HepG2 (cell line): ENCODE results near the gene PRR5L. TPM values are rescaled to one million over a fixed set of nuclear protein-coding genes. Genes with fewer than 3 reads are reported as not detected.

ENCODE experiments used
- ATAC-seq: fragments of 200-7000 bp; cut with Tn5 transposase; 3 replicates; pipeline ENCODE4 v1.9.1; 2020; ENCODE audit warnings: mild to moderate bottlenecking, moderate library complexity
- BruUV-seq: library from RNA; stranded (reverse); fragments of 400-500 nt; replicated peaks from 2 replicates; lab custom pipeline; 2021; lab: Mats Ljungman, UMichigan
- CTCF ChIA-PET: fragments of 300-600 bp; formaldehyde crosslinking; extraction: SDS; loops from one replicate; lab custom pipeline; 2021; ENCODE audit warnings: low total read pairs, inconsistent platforms, low intra/inter-chr PET ratio; lab: Yijun Ruan, JAX
- POLR2A ChIA-PET: fragments of 350-600 bp; sonication (Branson Sonifier 250); formaldehyde crosslinking; loops from one replicate; lab custom pipeline; 2020; ENCODE audit warnings: antibody characterized with exemption, inconsistent platforms; lab: Yijun Ruan, JAX
- DNase-seq: peaks from one replicate; pipeline ENCODE4 v3.0.0-alpha.2; 2015; ENCODE audit warnings: low spot score
- FAIRE-seq: peaks from 3 replicates; lab custom pipeline; 2011; peaks lifted over from hg19 to GRCh38; lab: Jason Lieb, UNC
- H2AFZ ChIP-seq: one replicate; pipeline ENCODE4 v1.6.1; 2011; ENCODE audit warnings: low read length, inconsistent platforms
- H3K27ac ChIP-seq: fragments of 300-600 bp; 3 replicates; pipeline ENCODE4 v1.8.0; 2011; ENCODE audit warnings: mixed run types, mild to moderate bottlenecking, mixed read lengths, low read length, inconsistent platforms; ENCODE audit not compliant: insufficient read depth; ENCODE audit errors: extremely low read length
- H3K27me3 ChIP-seq, 2 experiments: fragments of 200-600 bp in 1 of 2; 2 replicates in 1 of 2; 3 replicates in 1 of 2; pipeline versions ENCODE4 v1.6.0 to v1.8.0; 2011; ENCODE audit warnings: low read length in 2 of 2, mild to moderate bottlenecking in 2 of 2, moderate library complexity in 2 of 2, inconsistent platforms in 1 of 2; ENCODE audit not compliant: insufficient read depth in 2 of 2, control insufficient read depth in 1 of 2
- H3K36me3 ChIP-seq, 2 experiments: fragments of 200-600 bp in 1 of 2; replicated peaks in 1 of 2; 2 replicates in 1 of 2; 3 replicates in 1 of 2; pipeline versions ENCODE4 v1.5.1 to v1.8.0; 2011; ENCODE audit warnings: low read length in 2 of 2, inconsistent platforms in 1 of 2; ENCODE audit not compliant: insufficient read depth in 2 of 2, control insufficient read depth in 1 of 2
- H3K4me1 ChIP-seq: 2 replicates; pipeline ENCODE4 v1.5.1; 2012; ENCODE audit warnings: low read length, inconsistent platforms; ENCODE audit not compliant: insufficient read depth
- H3K4me2 ChIP-seq: 2 replicates; pipeline ENCODE4 v1.6.0; 2011; ENCODE audit warnings: low read depth, low read length, inconsistent platforms
- H3K4me3 ChIP-seq, 3 experiments: fragments of 200-600 bp in 1 of 3; sonication (generic), shearing (Covaris generic) in 1 of 3; replicated peaks in 1 of 3; 2 replicates each; pipeline ENCODE4 v1.5.1; 2011 to 2016; ENCODE audit warnings: low read length in 3 of 3, inconsistent platforms in 2 of 3, low read depth in 2 of 3, mild to moderate bottlenecking in 2 of 3, control low read depth in 1 of 3, mixed read lengths in 1 of 3; ENCODE audit not compliant: insufficient read depth in 1 of 3
- H3K79me2 ChIP-seq: one replicate; pipeline ENCODE4 v1.6.1; 2011; ENCODE audit warnings: low read length, inconsistent platforms; ENCODE audit not compliant: insufficient read depth
- H3K9ac ChIP-seq: 2 replicates; pipeline ENCODE4 v1.6.0; 2011; ENCODE audit warnings: mild to moderate bottlenecking, low read depth, low read length, inconsistent platforms; ENCODE audit not compliant: insufficient read depth
- H3K9me3 ChIP-seq: 2 replicates; pipeline ENCODE4 v1.5.1; 2012; ENCODE audit warnings: mild to moderate bottlenecking, low read length
- H4K20me1 ChIP-seq: 2 replicates; pipeline ENCODE4 v1.6.0; 2011; ENCODE audit warnings: inconsistent platforms, mild to moderate bottlenecking, low read length, moderate library complexity; ENCODE audit not compliant: insufficient read depth
- CEBPB ChIP-seq: IDR thresholded peaks from 2 replicates; pipeline ENCODE4 v1.6.1; 2011; ENCODE audit warnings: low read depth, low read length, improper control_type of control experiment, borderline replicate concordance
- CERS6 ChIP-seq: sonication (generic); formaldehyde crosslinking; IDR thresholded peaks from 2 replicates; pipeline ENCODE4 v1.5.0; 2020; ENCODE audit warnings: missing genetic modification reagents
- GATA4 ChIP-seq: sonication (generic); IDR thresholded peaks from 2 replicates; pipeline ENCODE4 v1.6.1; 2016; ENCODE audit warnings: antibody characterized with exemption, low read depth, borderline replicate concordance
- GLI4 ChIP-seq: sonication (generic); formaldehyde crosslinking; IDR thresholded peaks from 2 replicates; pipeline ENCODE4 v1.5.1; 2020; ENCODE audit warnings: missing genetic modification reagents, mild to moderate bottlenecking, moderate library complexity, borderline replicate concordance
- ZFP90 ChIP-seq: sonication (generic); formaldehyde crosslinking; IDR thresholded peaks from 2 replicates; pipeline ENCODE4 v1.8.0; 2022; ENCODE audit warnings: missing genetic modification reagents, mild to moderate bottlenecking, inconsistent platforms, borderline replicate concordance
- ZMYM3 ChIP-seq: sonication (generic); formaldehyde crosslinking; IDR thresholded peaks from 2 replicates; pipeline ENCODE4 v1.5.1; 2020; ENCODE audit warnings: mild to moderate bottlenecking, missing genetic modification reagents
- ZNF264 ChIP-seq: sonication (generic); formaldehyde crosslinking; IDR thresholded peaks from 2 replicates; pipeline ENCODE4 v1.4.0; 2020; ENCODE audit warnings: missing genetic modification reagents
- ZNF329 ChIP-seq: sonication (generic); formaldehyde crosslinking; IDR thresholded peaks from 2 replicates; pipeline ENCODE4 v1.9.0; 2021; ENCODE audit warnings: low read depth, mild to moderate bottlenecking, missing genetic modification reagents
- ZNF335 ChIP-seq: sonication (generic); formaldehyde crosslinking; IDR thresholded peaks from 2 replicates; pipeline ENCODE4 v1.4.0; 2020; ENCODE audit warnings: missing genetic modification reagents
- ZNF34 ChIP-seq: sonication (generic); formaldehyde crosslinking; IDR thresholded peaks from 2 replicates; pipeline ENCODE4 v1.4.0; 2020; ENCODE audit warnings: mild to moderate bottlenecking, missing genetic modification reagents, borderline replicate concordance
- ZNF484 ChIP-seq: sonication (generic); formaldehyde crosslinking; IDR thresholded peaks from 2 replicates; pipeline ENCODE4 v1.5.1; 2020; ENCODE audit warnings: mild to moderate bottlenecking, low read depth, missing genetic modification reagents, borderline replicate concordance
- WGBS: methylation state at CpG from one replicate; pipeline ENCODE4 v1.1.6; 2017; ENCODE audit warnings: low lambda C conversion rate; 5-methylcytosine and 5-hydroxymethylcytosine counted together
- in situ Hi-C: cut with HindIII; loops from 2 replicates; pipeline ENCODE4 v1.10.0; 2017; ENCODE audit warnings: low pct_unique_long_range_greater_than_20kb; ENCODE audit not compliant: extremely low pct_ligation_motif_present
- intact Hi-C: fragments of 100-400 bp; cut with micrococcal nuclease; formaldehyde crosslinking; loops from one replicate; pipeline ENCODE4 v1.10.0; 2022; ENCODE audit not compliant: unreplicated experiment
- polyA plus RNA-seq, 8 experiments: library from polyadenylated mRNA; depleted of rRNA in 3 of 8; stranded (reverse) in 7 of 8; unstranded in 1 of 8; fragments of >200 nt; fragmentation: Illumina TruSeq in 4 of 8; extraction: Trizol in 4 of 8; gene quantifications; 2 replicates each; pipeline versions ENCODE4 v1.2.1 to v1.2.3, GENCODE V29; 2011 to 2016; ENCODE audit warnings: low read depth in 4 of 8, missing spikeins in 1 of 8, mixed read lengths in 1 of 8; ENCODE audit not compliant: insufficient read depth in 1 of 8
- total RNA-seq, 5 experiments: library from RNA; depleted of rRNA; stranded (reverse); fragments of >200 nt; fragmentation: Illumina TruSeq; extraction: Trizol; gene quantifications; 2 replicates each; pipeline ENCODE4 v1.2.3, GENCODE V29; 2016; ENCODE audit warnings: low read depth in 1 of 5
- TF ChIP-seq, protein P1 (sequence below): sonication (generic); formaldehyde crosslinking; IDR thresholded peaks from 2 replicates; pipeline ENCODE4 v1.4.0; 2020; ENCODE audit warnings: missing genetic modification reagents

Gene PRR5L
- total and polyA plus RNA-seq, 2 of the 13 experiments (the other 11 are each of a cell fraction or from before 2014, with no cell fraction given): 0.16 TPM; not detected in 1

DNA sequence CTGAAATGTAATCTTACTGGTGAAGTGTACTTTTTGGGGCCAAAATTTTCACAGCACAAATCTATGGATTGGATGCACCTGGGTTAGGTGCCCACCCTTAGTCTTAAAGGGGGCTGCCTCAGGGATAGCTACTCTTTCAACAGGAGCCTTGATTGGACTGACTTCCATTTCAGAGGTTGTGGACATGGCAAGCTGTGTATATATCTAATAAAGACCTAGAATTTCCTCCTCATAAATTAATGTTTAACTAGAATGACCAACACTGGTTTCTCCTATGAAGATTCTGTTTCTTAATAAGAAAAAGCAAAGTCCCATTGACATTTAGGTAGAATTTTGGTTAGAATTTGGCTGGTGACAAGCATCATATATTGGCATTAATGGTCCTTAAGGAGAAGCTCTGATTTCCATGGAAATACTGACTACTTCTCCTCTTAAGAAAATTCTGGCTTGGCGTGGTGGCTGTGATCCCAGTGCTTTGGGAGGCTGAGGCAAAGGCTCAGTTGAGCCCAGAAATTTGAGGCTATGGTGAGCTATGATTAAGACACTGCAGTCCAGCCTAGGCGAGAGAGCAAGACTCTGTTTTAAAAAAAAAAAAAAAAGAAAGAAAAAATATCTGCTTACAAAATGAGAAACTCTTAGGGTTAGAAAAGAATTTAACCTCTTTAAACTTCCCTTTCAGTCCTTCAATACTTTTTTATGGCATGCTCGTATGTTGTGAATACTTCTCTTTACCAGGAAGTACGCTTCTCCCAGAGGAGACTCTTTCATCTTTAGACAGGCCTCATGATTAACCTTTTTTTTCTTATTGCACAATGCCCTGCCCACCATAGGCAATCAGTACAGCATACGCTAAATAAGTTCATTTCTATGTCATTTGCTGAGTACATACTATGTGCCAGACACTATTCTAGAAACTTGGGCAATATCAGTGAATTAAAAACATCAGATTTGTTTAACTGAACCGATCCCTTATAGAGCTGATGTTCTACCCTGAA lies 77.2 kb downstream of the PRR5L start:
- no peak for TF ChIP-seq GLI4 (CRISPR knock-in tag)
- TF ChIP-seq CEBPB: peak; percentile 57; the same call in 1 of the 2 replicates
- TF ChIP-seq, protein P1, sequence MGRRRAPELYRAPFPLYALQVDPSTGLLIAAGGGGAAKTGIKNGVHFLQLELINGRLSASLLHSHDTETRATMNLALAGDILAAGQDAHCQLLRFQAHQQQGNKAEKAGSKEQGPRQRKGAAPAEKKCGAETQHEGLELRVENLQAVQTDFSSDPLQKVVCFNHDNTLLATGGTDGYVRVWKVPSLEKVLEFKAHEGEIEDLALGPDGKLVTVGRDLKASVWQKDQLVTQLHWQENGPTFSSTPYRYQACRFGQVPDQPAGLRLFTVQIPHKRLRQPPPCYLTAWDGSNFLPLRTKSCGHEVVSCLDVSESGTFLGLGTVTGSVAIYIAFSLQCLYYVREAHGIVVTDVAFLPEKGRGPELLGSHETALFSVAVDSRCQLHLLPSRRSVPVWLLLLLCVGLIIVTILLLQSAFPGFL (CRISPR knock-in tag): no peak
- ChIA-PET CTCF (no interaction called here), POLR2A (no interaction called here)
- Histone ChIP-seq H3K79me2 (no peaks in the 10 kb centered on the region), H3K9me3 (no peaks in the 10 kb centered on the region), H3K4me3 (no peak overlapping the region), H3K27ac (no peak overlapping the region), H3K27me3 (peaks cover 3 to 36% of the 10 kb centered on the region in 2 experiments; a peak in 4 of 5 replicates), H3K4me2 (no peak overlapping the region), H4K20me1 (peaks cover 3% of the 10 kb centered on the region; the same call in 1 of the 2 replicates), H3K4me1 (no peaks in the 10 kb centered on the region), H3K9ac (no peak overlapping the region), H2AFZ (no peak overlapping the region), H3K36me3 (no peaks in the 10 kb centered on the region)
- no TSS peak for BruUV-seq
- intact Hi-C loops: no loop called here
- FAIRE-seq: no peak
- no peak for ATAC-seq
- in situ Hi-C loops: no loop called here
- 4% methylated on average over 6 of the region's 6 CpGs for WGBS
- no peak for DNase-seq

DNA sequence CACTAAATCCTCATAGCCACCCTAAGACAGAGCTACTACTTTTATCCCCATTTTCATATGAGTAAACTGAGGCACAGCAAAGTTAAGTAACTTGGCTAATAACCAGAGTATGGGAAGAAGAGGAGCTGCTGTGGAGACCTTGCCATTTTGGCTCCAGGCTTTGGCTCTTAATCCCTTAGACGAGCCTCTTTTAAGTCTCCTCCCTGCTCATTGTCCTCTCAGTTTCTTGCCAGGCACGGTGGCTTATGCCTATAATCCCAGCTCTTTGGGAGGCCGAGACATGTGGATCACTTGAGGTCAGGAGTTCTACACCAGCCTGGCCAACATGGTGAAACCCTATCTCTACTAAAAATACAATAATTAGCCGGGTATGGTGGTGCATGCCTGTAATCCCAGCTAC lies 78.6 kb downstream of the PRR5L start:
- DNase-seq (no peak), ATAC-seq (no peak), FAIRE-seq (no peak)
- H2AFZ ChIP-seq: no peak overlapping the region
- ChIA-PET POLR2A (no interaction called here), CTCF (no interaction called here)
- in situ Hi-C loops: no loop called here
- WGBS: 0% methylated on average over 4 of the region's 4 CpGs
- no peak overlapping the region for H3K4me2 ChIP-seq
- no peak overlapping the region for H3K27ac ChIP-seq
- H3K9me3 ChIP-seq: no peaks in the 10 kb centered on the region
- H3K4me1 ChIP-seq: no peaks in the 10 kb centered on the region
- peaks cover 3 to 42% of the 10 kb centered on the region in 2 experiments for H3K27me3 ChIP-seq
- no peaks in the 10 kb centered on the region for H3K79me2 ChIP-seq
- intact Hi-C loops: no loop called here
- H3K36me3 ChIP-seq: no peaks in the 10 kb centered on the region
- no TSS peak for BruUV-seq
- H3K4me3 ChIP-seq: no peak overlapping the region
- H4K20me1 ChIP-seq: peaks cover 3% of the 10 kb centered on the region; the same call in 1 of the 2 replicates
- H3K9ac ChIP-seq: no peak overlapping the region
- no peak for TF ChIP-seq CERS6 (CRISPR knock-in tag)
- TF ChIP-seq ZFP90 (CRISPR knock-in tag): no peak
- no peak for TF ChIP-seq ZMYM3 (CRISPR knock-in tag)
- no peak for TF ChIP-seq ZNF34 (CRISPR knock-in tag)
- TF ChIP-seq ZNF264 (CRISPR knock-in tag): no peak
- TF ChIP-seq ZNF484: no peak
- no peak for TF ChIP-seq GATA4
- TF ChIP-seq ZNF329 (CRISPR knock-in tag): no peak
- TF ChIP-seq ZNF335 (CRISPR knock-in tag): no peak
